Keratinocyte (primary cell): Measurements from ENCODE around the gene MINPP1.

Source experiments
- EZH2 ChIP-seq: IDR thresholded peaks from one replicate; pipeline ENCODE4 v1.6.1; 2012; ENCODE audit warnings: inconsistent platforms, mild to moderate bottlenecking, low read length, moderate library complexity
- TF ChIP-seq, protein P1 (sequence below), 3 experiments: IDR thresholded peaks in 1 of 3; conservative IDR thresholded peaks in 1 of 3; optimal IDR thresholded peaks in 1 of 3; 2 replicates in 2 of 3; 3 replicates in 1 of 3; pipeline versions ENCODE3 to v1.5.1; 2011; ENCODE audit warnings: low read length in 3 of 3, mild to moderate bottlenecking in 3 of 3, moderate library complexity in 2 of 3, control low read depth in 1 of 3, inconsistent platforms in 1 of 3; ENCODE audit not compliant: insufficient read depth in 2 of 3; ENCODE audit errors: extremely low read depth in 1 of 3

DNA sequence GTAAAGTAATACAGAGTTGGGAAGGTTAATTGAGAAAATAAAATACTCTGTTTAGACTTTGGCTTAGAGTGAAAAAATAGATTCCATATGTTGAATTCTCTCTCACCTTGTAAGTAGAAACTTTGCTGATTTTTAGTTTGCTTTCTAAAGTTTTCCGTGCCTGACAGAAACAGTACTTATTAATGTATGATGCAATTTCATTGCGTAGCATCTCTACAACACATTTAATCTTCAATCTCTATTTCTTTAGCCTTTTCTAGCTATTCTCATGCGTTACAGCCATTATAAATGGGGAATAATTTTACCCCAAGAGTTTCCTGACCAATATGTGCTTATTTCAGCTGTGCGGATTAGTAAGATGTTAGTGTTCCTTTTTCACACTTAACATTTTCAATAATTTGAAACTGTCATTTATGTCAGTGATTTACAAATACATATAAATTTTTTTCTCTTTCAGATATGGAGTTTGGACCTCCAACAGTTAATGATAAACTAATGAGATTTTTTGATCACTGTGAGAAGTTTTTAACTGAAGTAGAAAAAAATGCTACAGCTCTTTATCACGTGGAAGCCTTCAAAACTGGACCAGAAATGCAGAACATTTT is 3.3 kb downstream of the MINPP1 start:
- TF ChIP-seq, protein P1, sequence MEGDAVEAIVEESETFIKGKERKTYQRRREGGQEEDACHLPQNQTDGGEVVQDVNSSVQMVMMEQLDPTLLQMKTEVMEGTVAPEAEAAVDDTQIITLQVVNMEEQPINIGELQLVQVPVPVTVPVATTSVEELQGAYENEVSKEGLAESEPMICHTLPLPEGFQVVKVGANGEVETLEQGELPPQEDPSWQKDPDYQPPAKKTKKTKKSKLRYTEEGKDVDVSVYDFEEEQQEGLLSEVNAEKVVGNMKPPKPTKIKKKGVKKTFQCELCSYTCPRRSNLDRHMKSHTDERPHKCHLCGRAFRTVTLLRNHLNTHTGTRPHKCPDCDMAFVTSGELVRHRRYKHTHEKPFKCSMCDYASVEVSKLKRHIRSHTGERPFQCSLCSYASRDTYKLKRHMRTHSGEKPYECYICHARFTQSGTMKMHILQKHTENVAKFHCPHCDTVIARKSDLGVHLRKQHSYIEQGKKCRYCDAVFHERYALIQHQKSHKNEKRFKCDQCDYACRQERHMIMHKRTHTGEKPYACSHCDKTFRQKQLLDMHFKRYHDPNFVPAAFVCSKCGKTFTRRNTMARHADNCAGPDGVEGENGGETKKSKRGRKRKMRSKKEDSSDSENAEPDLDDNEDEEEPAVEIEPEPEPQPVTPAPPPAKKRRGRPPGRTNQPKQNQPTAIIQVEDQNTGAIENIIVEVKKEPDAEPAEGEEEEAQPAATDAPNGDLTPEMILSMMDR (optimal IDR thresholded peaks at IDR 0.05 in 1 of 3, IDR thresholded peaks at IDR 0.05 in 1 of 3, conservative IDR thresholded peaks at IDR 0.05 in 1 of 3; ENCODE audit: extremely low read depth in 1 of 3, insufficient read depth in 2 of 3, low read length in 3 of 3): no peak
- no peak for TF ChIP-seq EZH2
